ENCODE measurements around the gene CEACAM16.

- no peak for TF ChIP-seq NBN (IDR thresholded peaks at IDR 0.05)
- TF ChIP-seq EP300 (IDR thresholded peaks at IDR 0.05; ENCODE audit: borderline replicate concordance in 1 of 2, control insufficient read depth in 1 of 2, low read depth in 2 of 2, low read length in 2 of 2), result no peak
- no peak for TF ChIP-seq CTCF (IDR thresholded peaks at IDR 0.05 in 2 of 3, conservative IDR thresholded peaks at IDR 0.05 in 1 of 3; ENCODE audit: control insufficient read depth in 2 of 3, extremely low read depth in 1 of 3, insufficient read depth in 1 of 3, low read depth in 3 of 3, low read length in 3 of 3)
- TF ChIP-seq ZNF687 (IDR thresholded peaks at IDR 0.05), result no peak
- TF ChIP-seq ZNF274 (IDR thresholded peaks at IDR 0.05; ENCODE audit: insufficient read depth, insufficient read length), result no peak
- no peak for TF ChIP-seq SP1 (IDR thresholded peaks at IDR 0.05; ENCODE audit: low read depth, low read length)
- TF ChIP-seq EZH2 (IDR thresholded peaks at IDR 0.05; ENCODE audit: borderline replicate concordance, control insufficient read depth, low read depth, low read length), result no peak
Observed at GRCh38 chr19:44649578-44650145, 49.3 kb upstream of the CEACAM16 start.

Measured in GM12878 (cell line).